ENCODE results near the gene NTM. TPM values are rescaled to one million over a fixed set of nuclear protein-coding genes. Genes with fewer than 3 reads are reported as not detected.

The NTM gene
- total RNA-seq, 3 donors from 2014 or later, result 0.66 to 9.0 (median 1.0) TPM

DNA sequence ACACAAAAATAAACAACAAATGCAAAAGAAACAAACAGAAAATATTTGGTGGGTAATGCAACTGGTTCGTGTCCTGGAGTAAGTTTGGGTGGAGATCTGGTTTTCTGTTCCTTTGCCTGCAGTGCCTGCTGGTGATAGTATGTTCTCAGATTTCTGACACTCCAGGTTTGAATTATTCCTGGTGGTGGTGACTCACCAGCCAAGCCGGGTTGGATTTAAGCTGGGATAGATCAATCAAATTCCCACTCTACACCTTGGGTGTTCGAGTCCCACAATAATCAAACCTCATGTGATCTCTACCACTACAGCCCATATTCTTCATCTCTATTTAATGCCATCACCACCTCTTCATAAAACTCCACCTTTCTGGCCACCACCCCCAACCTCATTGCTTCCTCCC is 421.8 kb downstream of the NTM start:
- no peaks in the 10 kb centered on the region for H3K36me3 ChIP-seq
- no peak overlapping the region for H3K27ac ChIP-seq
- no peaks in the 10 kb centered on the region for H3K4me1 ChIP-seq
- intact Hi-C loops (cut with DNase I; ENCODE audit: low total_unique reads), result no loop called here
- no peak for TF ChIP-seq POLR2A (IDR thresholded peaks at IDR 0.05)
- no peak for TF ChIP-seq CTCF (IDR thresholded peaks at IDR 0.05)
- TF ChIP-seq POLR2AphosphoS5 (IDR thresholded peaks at IDR 0.05), result no peak
- H3K27me3 ChIP-seq, result no peaks in the 10 kb centered on the region
- no peak overlapping the region for H3K4me3 ChIP-seq
- H3K9me3 ChIP-seq, result no peaks in the 10 kb centered on the region
- no peak for DNase-seq (ENCODE audit: low spot score in 2 of 2)

- intact Hi-C loops (cut with DNase I; ENCODE audit: low total_unique reads), result no loop called here
These were observed 425.7 kb downstream of the NTM start for GRCh38 chr11:131796089-131796488.

DNA sequence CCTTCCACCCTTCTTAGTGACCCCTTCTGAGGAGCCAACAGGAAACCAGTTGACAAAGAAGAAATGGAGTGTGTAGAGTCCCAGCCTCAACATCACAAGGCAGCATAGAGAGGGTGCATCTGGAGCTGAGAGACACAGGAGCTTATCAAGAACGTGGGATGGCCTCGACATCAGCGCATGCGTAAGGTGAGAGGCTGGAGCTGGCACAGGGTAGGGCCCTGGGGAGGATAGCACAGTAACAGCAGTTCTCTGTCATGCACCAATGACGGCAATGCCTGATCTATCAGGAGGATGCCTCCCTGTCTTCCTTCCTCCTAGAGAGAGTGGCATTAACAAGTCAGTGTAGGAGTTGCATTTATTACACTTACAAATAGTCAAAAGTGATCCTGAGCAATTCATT is 426.1 kb downstream of the NTM start:
- no peak overlapping the region for H3K4me3 ChIP-seq
- no peak for DNase-seq (ENCODE audit: low spot score in 2 of 2)
- intact Hi-C loops (cut with DNase I; ENCODE audit: low total_unique reads), result no loop called here
- no peak for TF ChIP-seq POLR2AphosphoS5 (IDR thresholded peaks at IDR 0.05)
- TF ChIP-seq POLR2A (IDR thresholded peaks at IDR 0.05), result no peak
- no peak for TF ChIP-seq CTCF (IDR thresholded peaks at IDR 0.05)
- no peaks in the 10 kb centered on the region for H3K9me3 ChIP-seq
- H3K36me3 ChIP-seq, result no peaks in the 10 kb centered on the region
- H3K27me3 ChIP-seq, result no peaks in the 10 kb centered on the region
- H3K27ac ChIP-seq, result no peak overlapping the region
- H3K4me1 ChIP-seq, result no peaks in the 10 kb centered on the region

More at GRCh38 chr11:131796089-131796488, 425.7 kb downstream of the NTM start:
- no peak for DNase-seq (ENCODE audit: low spot score in 2 of 2)
- H3K9me3 ChIP-seq, result no peaks in the 10 kb centered on the region
- no peaks in the 10 kb centered on the region for H3K4me1 ChIP-seq
- H3K27ac ChIP-seq, result no peak overlapping the region
- H3K27me3 ChIP-seq, result no peaks in the 10 kb centered on the region
- TF ChIP-seq CTCF (IDR thresholded peaks at IDR 0.05), result no peak
- TF ChIP-seq POLR2AphosphoS5 (IDR thresholded peaks at IDR 0.05), result no peak
- TF ChIP-seq POLR2A (IDR thresholded peaks at IDR 0.05), result no peak
- no peak overlapping the region for H3K4me3 ChIP-seq
- no peaks in the 10 kb centered on the region for H3K36me3 ChIP-seq

- Histone ChIP-seq H3K4me1 (no peaks in the 10 kb centered on the region), H3K4me3 (no peak overlapping the region), H3K27ac (no peak overlapping the region), H3K9me3 (no peaks in the 10 kb centered on the region), H3K27me3 (no peaks in the 10 kb centered on the region), H3K36me3 (no peaks in the 10 kb centered on the region)
- TF ChIP-seq POLR2AphosphoS5 (IDR thresholded peaks at IDR 0.05) (no peak), CTCF (IDR thresholded peaks at IDR 0.05) (no peak), POLR2A (IDR thresholded peaks at IDR 0.05) (no peak)
- no peak for DNase-seq (ENCODE audit: low spot score in 2 of 2)
- intact Hi-C loops (cut with DNase I; ENCODE audit: low total_unique reads), result no loop called here
These were observed 430.0 kb downstream of the NTM start for GRCh38 chr11:131800452-131800851.

DNA sequence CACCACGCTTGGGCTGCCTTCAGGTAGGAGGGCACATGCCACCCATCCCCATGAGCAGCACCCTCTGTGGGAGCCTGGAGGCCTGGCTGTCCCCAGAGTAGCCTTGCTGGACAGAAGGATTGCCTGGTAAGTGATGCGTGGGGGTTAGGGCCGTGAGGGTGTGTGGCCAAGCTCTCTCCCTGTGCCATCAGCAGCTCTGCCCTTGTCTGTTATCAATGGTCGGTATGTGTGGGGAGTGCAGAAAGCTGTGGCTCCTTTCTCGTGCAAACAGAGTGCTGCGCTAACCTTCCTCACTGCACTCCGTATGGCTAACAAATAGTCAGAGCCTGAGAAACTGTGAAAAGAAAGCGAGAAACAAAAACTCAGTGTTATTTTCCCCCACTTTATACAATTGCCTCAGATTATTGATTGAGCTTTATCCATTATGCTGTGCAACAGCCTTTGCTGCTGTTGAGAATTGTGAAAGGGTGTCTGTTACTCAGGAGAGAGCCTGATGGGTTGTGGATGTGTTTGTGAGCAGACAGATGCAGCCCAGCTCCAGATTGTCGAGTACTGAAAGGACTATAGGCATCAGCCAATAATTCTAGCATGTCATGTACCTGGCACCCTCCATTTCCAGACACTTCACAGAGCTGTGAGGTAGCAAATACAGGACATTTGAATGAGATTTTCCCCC is 432.2 kb downstream of the NTM start:
- H3K4me3 ChIP-seq, result no peak overlapping the region
- intact Hi-C loops (cut with DNase I; ENCODE audit: low total_unique reads), result no loop called here
- H3K36me3 ChIP-seq, result no peaks in the 10 kb centered on the region
- no peaks in the 10 kb centered on the region for H3K9me3 ChIP-seq
- DNase-seq (ENCODE audit: low spot score in 2 of 2), result no peak
- H3K4me1 ChIP-seq, result no peaks in the 10 kb centered on the region
- no peak for TF ChIP-seq POLR2A (IDR thresholded peaks at IDR 0.05)
- TF ChIP-seq POLR2AphosphoS5 (IDR thresholded peaks at IDR 0.05), result no peak
- no peak for TF ChIP-seq CTCF (IDR thresholded peaks at IDR 0.05)
- peaks cover 0 to 10% of the 10 kb centered on the region in 2 donors for H3K27me3 ChIP-seq
- no peak overlapping the region for H3K27ac ChIP-seq

Data from breast epithelium (tissue), 4 donors.